ENCODE results near the gene TMEM26. TPM values are rescaled to one million over a fixed set of nuclear protein-coding genes. Genes with fewer than 3 reads are reported as not detected.

The TMEM26 gene
- total and polyA plus RNA-seq, 9 of the 15 experiments (the other 6 are each of a cell fraction or from before 2014, with no cell fraction given), result not detected

- peak; percentile 43; the same call in 1 of the 2 replicates for TF ChIP-seq RNF2 (IDR thresholded peaks at IDR 0.05)
- TF ChIP-seq ZBTB40 (IDR thresholded peaks at IDR 0.05), result 0 out of 2 replicates have a peak, but pooled peaks have one; percentile 48
- TF ChIP-seq ZBTB40 (CRISPR knock-in tag; IDR thresholded peaks at IDR 0.05), result no peak
- TF ChIP-seq TEAD1 (CRISPR knock-in tag; IDR thresholded peaks at IDR 0.05), result 0 out of 4 replicates have a peak, but pooled peaks of 1 of the 2 experiments have one; percentile 30
- peak; percentile 83 for TF ChIP-seq DPF2 (IDR thresholded peaks at IDR 0.05)
- 0 out of 2 replicates have a peak, but pooled peaks have one; percentile 59 for TF ChIP-seq GATAD2A (IDR thresholded peaks at IDR 0.05)
- no peak for TF ChIP-seq NR2C1 (IDR thresholded peaks at IDR 0.05)
- TF ChIP-seq NR2C1 (tag; IDR thresholded peaks at IDR 0.05), result no peak
- TF ChIP-seq FOXP4 (CRISPR knock-in tag; IDR thresholded peaks at IDR 0.05; ENCODE audit: borderline replicate concordance), result no peak
- peak in 1 of 2 experiments; percentile 58; a peak in 1 of 4 replicates for TF ChIP-seq TBL1XR1 (IDR thresholded peaks at IDR 0.05; ENCODE audit: low read length in 2 of 2)
- no peak for TF ChIP-seq TAF1 (IDR thresholded peaks at IDR 0.05; ENCODE audit: control insufficient read depth, extremely low read depth, insufficient read depth, low read length, severe bottlenecking)
- TF ChIP-seq FOXP1 (CRISPR knock-in tag; IDR thresholded peaks at IDR 0.05), result no peak
- no peak for TF ChIP-seq RBM14 (IDR thresholded peaks at IDR 0.05; ENCODE audit: borderline replicate concordance, insufficient read depth, low read depth, low read length)
- TF ChIP-seq SP1 (CRISPR knock-in tag; IDR thresholded peaks at IDR 0.05), result 0 out of 2 replicates have a peak, but pooled peaks have one; percentile 34
- TF ChIP-seq, protein P1, sequence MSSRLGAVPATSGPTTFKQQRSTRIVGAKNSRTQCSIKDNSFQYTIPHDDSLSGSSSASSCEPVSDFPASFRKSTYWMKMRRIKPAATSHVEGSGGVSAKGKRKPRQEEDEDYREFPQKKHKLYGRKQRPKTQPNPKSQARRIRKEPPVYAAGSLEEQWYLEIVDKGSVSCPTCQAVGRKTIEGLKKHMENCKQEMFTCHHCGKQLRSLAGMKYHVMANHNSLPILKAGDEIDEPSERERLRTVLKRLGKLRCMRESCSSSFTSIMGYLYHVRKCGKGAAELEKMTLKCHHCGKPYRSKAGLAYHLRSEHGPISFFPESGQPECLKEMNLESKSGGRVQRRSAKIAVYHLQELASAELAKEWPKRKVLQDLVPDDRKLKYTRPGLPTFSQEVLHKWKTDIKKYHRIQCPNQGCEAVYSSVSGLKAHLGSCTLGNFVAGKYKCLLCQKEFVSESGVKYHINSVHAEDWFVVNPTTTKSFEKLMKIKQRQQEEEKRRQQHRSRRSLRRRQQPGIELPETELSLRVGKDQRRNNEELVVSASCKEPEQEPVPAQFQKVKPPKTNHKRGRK (tag; IDR thresholded peaks at IDR 0.05), result peak; percentile 85
- peak; percentile 47; the same call in 1 of the 2 replicates for TF ChIP-seq MTA3 (IDR thresholded peaks at IDR 0.05; ENCODE audit: borderline replicate concordance)
Measured at GRCh38 chr10:61475449-61475873, 22.3 kb upstream of the TMEM26 start (continued).
